ENCODE results near the gene CCR9.

CCR9 gene

GRCh38 chr3:45949432-45949831 lies 63.1 kb downstream of the CCR9 start:
- H3K4me3 ChIP-seq (ENCODE audit: control insufficient read depth, low read depth, low read length) = no peak overlapping the region
- no peak for DNase-seq (ENCODE audit: low read depth)
- TF ChIP-seq CTCF (conservative IDR thresholded peaks at IDR 0.05; ENCODE audit: control insufficient read depth, insufficient read depth, low read depth, low read length) = no peak

- no peak for TF ChIP-seq CTCF (conservative IDR thresholded peaks at IDR 0.05; ENCODE audit: control insufficient read depth, insufficient read depth, low read depth, low read length)
- DNase-seq (ENCODE audit: low read depth) = no peak
- no peak overlapping the region for H3K4me3 ChIP-seq (ENCODE audit: control insufficient read depth, low read depth, low read length)
Measured at GRCh38 chr3:45950131-45950530, 63.8 kb downstream of the CCR9 start.

GRCh38 chr3:45950686-45951600 lies 64.6 kb downstream of the CCR9 start:
- no peak overlapping the region for H3K4me3 ChIP-seq (ENCODE audit: control insufficient read depth, low read depth, low read length)
- no peak for TF ChIP-seq CTCF (conservative IDR thresholded peaks at IDR 0.05; ENCODE audit: control insufficient read depth, insufficient read depth, low read depth, low read length)
- DNase-seq (ENCODE audit: low read depth) = no peak

- no peak overlapping the region for H3K4me3 ChIP-seq (ENCODE audit: control insufficient read depth, low read depth, low read length)
- TF ChIP-seq CTCF (conservative IDR thresholded peaks at IDR 0.05; ENCODE audit: control insufficient read depth, insufficient read depth, low read depth, low read length) = no peak
- no peak for DNase-seq (ENCODE audit: low read depth)
Measured at GRCh38 chr3:45951946-45952345, 65.6 kb downstream of the CCR9 start.

GRCh38 chr3:45952456-45952855 lies 66.1 kb downstream of the CCR9 start:
- no peak for TF ChIP-seq CTCF (conservative IDR thresholded peaks at IDR 0.05; ENCODE audit: control insufficient read depth, insufficient read depth, low read depth, low read length)
- H3K4me3 ChIP-seq (ENCODE audit: control insufficient read depth, low read depth, low read length) = no peak overlapping the region
- no peak for DNase-seq (ENCODE audit: low read depth)

Data from fibroblast of mammary gland (primary cell).